Urinary bladder (tissue), 4 donors: Measurements from ENCODE around the gene CACNG5. TPM values are rescaled to one million over a fixed set of nuclear protein-coding genes. Genes with fewer than 3 reads are reported as not detected.
"Not testable (repeated sequence)": the region's sequence is repeated elsewhere in the genome, so short reads cannot be mapped to it uniquely, and the experiment has no call there.

Experiments used
- DNase-seq: peaks from one replicate; pipeline ENCODE4 v3.0.0-alpha.2; 2015; ENCODE audit errors: extremely low spot score
- H3K27ac ChIP-seq: one replicate; pipeline ENCODE4 v1.5.1; 2013; ENCODE audit warnings: low read depth, mild to moderate bottlenecking, moderate library complexity
- H3K36me3 ChIP-seq: one replicate; pipeline ENCODE4 v1.6.1; 2013; ENCODE audit warnings: mild to moderate bottlenecking, moderate library complexity; ENCODE audit not compliant: insufficient read depth
- H3K4me1 ChIP-seq: one replicate; pipeline ENCODE4 v1.6.1; 2013; ENCODE audit warnings: mild to moderate bottlenecking, moderate library complexity; ENCODE audit not compliant: insufficient read depth
- H3K4me3 ChIP-seq: one replicate; pipeline ENCODE4 v1.5.1; 2013; ENCODE audit warnings: low read depth, low read length
- WGBS: extraction: QIAGEN DNeasy Blood & Tissue Kit; methylation state at CpG from one replicate; pipeline ENCODE4 v1.1.7; 2013; 5-methylcytosine and 5-hydroxymethylcytosine counted together
- polyA plus RNA-seq: library from polyadenylated mRNA; stranded (reverse); fragments of 200-250 nt; gene quantifications from one replicate; pipeline ENCODE4 v1.2.3, GENCODE V29; 2013
- total RNA-seq: library from RNA; depleted of rRNA; stranded (reverse); fragments of >200 nt; gene quantifications from one replicate; pipeline ENCODE4 v1.2.3, GENCODE V29; 2014
- donor health status: healthy with polysubstance abuse.
- donor health status: healthy.

The CACNG5 gene
- total and polyA plus RNA-seq, 2 donors, result not detected

DNA sequence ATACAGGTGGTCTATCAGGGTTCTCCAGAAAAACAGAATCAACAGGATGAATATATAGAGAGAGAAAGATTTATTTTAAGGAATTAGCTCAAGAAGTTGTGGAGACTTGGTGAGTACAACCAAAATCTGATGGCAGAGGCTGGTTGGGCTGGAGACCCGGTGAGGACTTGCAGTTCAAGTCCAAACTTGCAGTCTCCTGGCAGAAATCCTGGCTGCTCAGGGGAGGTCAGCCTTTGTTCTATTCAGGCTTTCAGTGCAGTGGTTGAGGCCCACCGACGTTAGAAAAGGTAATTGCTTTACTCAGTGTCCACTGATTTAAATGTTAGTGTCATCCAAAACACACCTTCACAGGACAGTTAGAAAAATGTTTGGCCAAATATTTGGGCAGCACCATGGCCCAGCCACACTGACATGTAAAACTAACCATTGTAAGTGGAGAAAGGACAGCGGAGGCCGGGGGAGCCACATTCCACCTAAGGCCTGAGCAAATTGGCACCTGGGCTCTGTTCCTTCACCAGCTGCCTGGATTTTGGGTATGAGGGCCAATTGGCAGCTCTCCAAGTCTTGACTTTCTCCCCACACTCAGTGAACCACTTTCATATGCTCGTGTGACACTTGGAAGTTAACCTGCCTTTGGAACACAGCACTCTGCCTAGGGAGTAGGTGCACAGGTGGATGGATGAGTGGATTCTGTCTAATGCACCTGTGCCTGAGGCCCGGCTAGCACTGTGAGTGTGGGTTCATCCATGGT, 54.7 kb downstream of the CACNG5 start:
- Histone ChIP-seq H3K4me1 (no peaks in the 10 kb centered on the region), H3K36me3 (no peaks in the 10 kb centered on the region), H3K4me3 (no peak overlapping the region), H3K27ac (no peak overlapping the region)
- WGBS, result 82% methylated on average over 7 of the region's 7 CpGs
- no peak for DNase-seq

GRCh38 chr17:66892246-66892645, 57.3 kb downstream of the CACNG5 start:
- no peak overlapping the region for H3K27ac ChIP-seq
- no peak overlapping the region for H3K4me3 ChIP-seq
- no peaks in the 10 kb centered on the region for H3K36me3 ChIP-seq
- no peaks in the 10 kb centered on the region for H3K4me1 ChIP-seq
- WGBS, result 51% methylated on average over 5 of the region's 5 CpGs
- no peak for DNase-seq

DNA sequence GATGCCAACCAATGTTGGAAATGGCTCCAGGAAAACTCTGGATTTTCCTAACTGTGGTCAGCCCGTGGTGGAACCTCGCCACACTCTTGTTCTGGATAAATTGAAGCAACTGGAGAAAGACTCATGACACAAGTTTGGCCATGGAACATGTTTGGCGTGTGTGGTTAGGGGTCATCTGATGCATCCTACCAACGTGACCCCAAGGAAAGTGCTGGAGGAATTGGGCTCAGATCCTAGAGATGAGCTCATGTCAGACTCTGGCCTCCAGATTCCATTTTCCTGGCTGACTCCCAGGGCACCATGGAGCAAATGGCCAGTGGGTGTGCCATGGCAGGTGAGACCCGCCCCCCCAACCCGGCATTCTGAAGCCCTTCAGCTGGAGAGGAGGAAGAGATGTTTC, 58.5 kb downstream of the CACNG5 start:
- Histone ChIP-seq H3K27ac (no peak overlapping the region), H3K4me3 (no peak overlapping the region), H3K4me1 (no peaks in the 10 kb centered on the region), H3K36me3 (no peaks in the 10 kb centered on the region)
- WGBS, result 80% methylated on average over 6 of the region's 6 CpGs
- DNase-seq, result no peak

- WGBS, result 77% methylated on average over 5 of the region's 5 CpGs
- Histone ChIP-seq H3K36me3 (no peaks in the 10 kb centered on the region), H3K27ac (no peak overlapping the region)
Observed at GRCh38 chr17:66893863-66894262, 58.9 kb downstream of the CACNG5 start.

GRCh38 chr17:66897141-66897540, 62.2 kb downstream of the CACNG5 start:
- no peak for DNase-seq
- no peaks in the 10 kb centered on the region for H3K36me3 ChIP-seq
- no peak overlapping the region for H3K27ac ChIP-seq
- WGBS, result 70% methylated on average over 9 of the region's 9 CpGs
- H3K4me3 ChIP-seq, result no peak overlapping the region
- no peaks in the 10 kb centered on the region for H3K4me1 ChIP-seq

More at GRCh38 chr17:66893863-66894262, 58.9 kb downstream of the CACNG5 start:
- Histone ChIP-seq H3K4me1 (no peaks in the 10 kb centered on the region), H3K4me3 (no peak overlapping the region)
- no peak for DNase-seq

GRCh38 chr17:66898536-66898935, 63.6 kb downstream of the CACNG5 start:
- H3K36me3 ChIP-seq, result no peaks in the 10 kb centered on the region
- DNase-seq, result no peak
- 83% methylated on average over 10 of the region's 10 CpGs for WGBS

GRCh38 chr17:66900126-66901010, 65.5 kb downstream of the CACNG5 start:
- Histone ChIP-seq H3K36me3 (no peaks in the 10 kb centered on the region), H3K4me1 (no peaks in the 10 kb centered on the region), H3K27ac (no peak overlapping the region), H3K4me3 (no peak overlapping the region)
- no peak for DNase-seq
- WGBS, result 65% methylated on average over 9 of the region's 9 CpGs

More at GRCh38 chr17:66898536-66898935, 63.6 kb downstream of the CACNG5 start:
- Histone ChIP-seq H3K4me3 (no peak overlapping the region), H3K4me1 (no peaks in the 10 kb centered on the region), H3K27ac (no peak overlapping the region)

DNA sequence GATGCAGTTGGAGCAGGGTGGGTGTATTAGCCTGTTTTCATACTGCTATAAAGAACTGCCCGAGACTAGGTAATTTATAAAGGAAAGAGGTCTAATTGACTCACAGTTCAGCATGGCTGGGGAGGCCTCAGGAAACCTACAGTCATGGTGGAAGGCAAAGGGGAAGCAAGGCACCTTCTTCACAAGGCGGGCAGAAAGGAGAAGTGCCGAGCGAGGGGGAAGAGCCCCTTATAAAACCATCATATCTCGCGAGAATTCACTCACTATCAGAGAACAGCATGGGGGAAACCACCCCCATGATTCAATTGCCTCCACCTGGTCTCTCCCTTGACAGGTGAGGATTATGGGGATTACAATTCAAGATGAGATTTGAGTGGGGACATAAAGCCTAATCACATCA, 68.4 kb downstream of the CACNG5 start:
- H3K27ac ChIP-seq, H3K4me1 ChIP-seq, DNase-seq, H3K36me3 ChIP-seq, H3K4me3 ChIP-seq: not testable (repeated sequence)
- 75% methylated on average over 6 of the region's 6 CpGs for WGBS

- DNase-seq, result no peak
- Histone ChIP-seq H3K4me3 (no peak overlapping the region), H3K4me1 (no peaks in the 10 kb centered on the region), H3K27ac (no peak overlapping the region), H3K36me3 (no peaks in the 10 kb centered on the region)
- 90% methylated on average over 10 of the region's 10 CpGs for WGBS
Observed at GRCh38 chr17:66903781-66904180, 68.9 kb downstream of the CACNG5 start.

DNA sequence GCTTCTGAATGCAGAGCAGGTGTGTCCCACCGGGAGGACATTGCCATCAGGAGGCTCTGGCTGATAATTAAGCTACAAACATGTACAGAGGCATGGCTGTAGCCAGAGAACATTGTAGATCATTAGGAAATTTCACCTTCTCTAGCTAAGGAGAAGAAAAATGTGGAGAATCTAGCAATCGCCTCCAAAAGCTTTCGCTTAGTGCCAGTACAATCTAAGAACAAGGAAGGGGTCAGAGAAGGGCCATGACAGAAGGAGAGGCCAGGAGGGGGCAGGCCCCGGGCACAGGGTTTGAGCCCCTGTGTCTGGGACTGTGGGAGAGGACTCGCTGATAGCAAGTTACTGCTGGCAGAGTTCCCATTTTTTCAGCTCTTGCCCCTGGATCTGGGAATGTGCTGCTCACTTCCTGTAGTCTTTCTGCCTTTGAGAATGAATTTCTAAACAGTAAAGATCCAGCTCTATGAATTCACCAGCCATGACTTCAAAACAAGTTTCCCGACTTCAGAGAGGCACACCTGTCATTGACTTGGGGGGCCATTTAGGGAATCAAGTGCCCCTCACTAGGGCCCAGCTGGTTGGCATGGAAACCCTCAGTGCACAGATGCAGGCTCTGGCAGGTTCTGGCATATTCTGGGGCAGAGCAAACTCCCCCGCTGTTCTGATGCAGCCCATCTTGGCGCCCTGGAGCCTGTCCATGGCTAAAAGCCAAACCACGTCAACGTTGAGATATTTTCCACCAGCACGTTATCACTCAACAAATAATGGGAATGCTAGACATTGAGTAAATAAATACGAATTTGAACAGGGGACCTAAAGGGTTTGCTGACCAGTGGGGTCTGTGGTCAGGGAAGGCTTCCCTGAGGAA, 70.1 kb downstream of the CACNG5 start:
- peak; percentile 70 for DNase-seq
- H3K36me3 ChIP-seq, result no peaks in the 10 kb centered on the region
- WGBS, result 26% methylated on average over 12 of the region's 12 CpGs
- no peak overlapping the region for H3K4me3 ChIP-seq
- no peaks in the 10 kb centered on the region for H3K4me1 ChIP-seq
- no peak overlapping the region for H3K27ac ChIP-seq

DNA sequence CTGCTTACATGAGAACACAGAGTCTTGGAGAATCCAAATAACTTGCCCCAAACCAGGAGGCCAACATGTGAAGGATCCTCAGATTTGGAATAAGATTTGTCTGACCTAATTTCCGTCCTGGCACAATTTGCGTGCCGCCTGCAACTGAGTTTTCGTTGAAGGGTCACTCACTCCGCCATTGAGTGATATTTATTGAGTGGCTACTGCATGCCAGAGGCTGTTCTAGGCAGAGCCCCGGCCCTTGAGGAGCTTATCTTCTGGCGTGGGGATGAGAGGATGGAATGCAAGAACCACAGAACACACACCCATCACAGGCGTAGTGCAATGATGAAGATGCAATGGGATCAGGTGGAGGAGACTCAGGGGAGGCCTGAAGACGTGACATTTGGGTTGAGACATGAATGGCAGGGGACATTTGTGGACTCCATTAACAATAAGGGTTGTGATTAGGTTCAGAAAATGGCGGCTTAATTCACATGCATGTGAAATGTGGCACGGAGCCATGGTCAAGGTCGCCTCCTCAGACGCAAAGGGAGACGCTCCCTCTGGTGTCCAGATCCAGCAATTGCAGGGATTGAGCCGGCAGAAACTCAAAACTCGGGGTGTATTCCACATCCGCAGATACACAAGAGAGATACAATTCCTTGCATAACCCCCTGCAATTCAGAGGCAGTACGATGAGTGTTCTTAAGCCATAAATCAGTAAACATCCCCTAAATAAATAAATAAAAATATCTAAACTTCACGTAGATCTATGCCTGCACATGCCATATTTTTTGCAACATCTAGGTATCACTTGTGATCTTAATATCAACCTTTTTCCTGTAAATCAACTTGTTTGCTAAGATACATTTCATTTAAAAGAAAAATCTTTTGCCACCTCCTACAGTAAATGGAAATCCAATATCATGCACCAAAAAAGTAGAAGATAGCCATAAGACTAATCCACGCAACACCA, 71.7 kb downstream of the CACNG5 start:
- Histone ChIP-seq H3K4me1 (no peaks in the 10 kb centered on the region), H3K27ac (no peak overlapping the region), H3K36me3 (no peaks in the 10 kb centered on the region), H3K4me3 (no peak overlapping the region)
- 48% methylated on average over 20 of the region's 20 CpGs for WGBS
- DNase-seq, result peak; percentile 59

DNA sequence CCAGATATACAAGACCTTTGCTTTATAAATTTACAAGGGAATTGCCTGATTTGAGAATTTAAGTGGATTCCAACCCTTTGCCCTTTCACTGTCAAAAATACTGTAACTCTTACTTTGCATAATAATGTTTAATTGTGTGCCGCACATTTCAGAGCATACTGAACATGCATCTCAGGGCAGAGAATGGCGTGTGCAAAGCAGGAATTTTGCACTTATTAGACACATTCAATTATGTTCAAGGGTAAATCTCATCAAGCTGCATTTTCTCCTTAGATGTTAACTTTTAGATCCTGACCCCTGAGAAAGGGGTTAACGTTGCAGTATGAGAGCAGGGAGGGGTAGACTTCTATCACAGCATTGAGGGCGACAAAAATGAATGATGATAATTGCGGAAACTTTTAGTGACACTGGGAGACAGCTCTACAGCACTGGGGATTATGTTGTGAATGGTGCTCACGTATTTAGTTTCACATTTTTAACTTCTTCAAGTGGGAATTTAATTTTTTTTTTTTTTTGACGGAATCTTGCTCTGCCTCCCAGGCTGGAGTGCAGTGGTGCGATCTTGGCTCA, 75.0 kb downstream of the CACNG5 start:
- Histone ChIP-seq H3K27ac (no peak overlapping the region), H3K4me1 (no peaks in the 10 kb centered on the region), H3K4me3 (no peak overlapping the region), H3K36me3 (no peaks in the 10 kb centered on the region)
- DNase-seq, result no peak
- WGBS, result 78% methylated on average over 8 of the region's 8 CpGs
